OCI-LY7 (cell line): Measurements from ENCODE around the gene TEKTIP1. TPM values are rescaled to one million over a fixed set of nuclear protein-coding genes. Genes with fewer than 3 reads are reported as not detected.

Source experiments
- BruUV-seq: library from RNA; stranded (reverse); fragments of 400-500 nt; replicated peaks from 2 replicates; lab custom pipeline; 2021; lab: Mats Ljungman, UMichigan
- CTCF ChIA-PET: fragments of 300-600 bp; sonication (Branson Sonifier 250); formaldehyde crosslinking; loops from one replicate; lab custom pipeline; 2022; ENCODE audit warnings: antibody characterized with exemption; ENCODE audit not compliant: unreplicated experiment; lab: Charles Lee
- POLR2A ChIA-PET: fragments of 300-600 bp; sonication (Branson Sonifier 250); formaldehyde crosslinking; loops from one replicate; lab custom pipeline; 2022; ENCODE audit warnings: antibody characterized with exemption; lab: Charles Lee
- DNase-seq: peaks from one replicate; pipeline ENCODE4 v3.0.0-alpha.2; 2015; ENCODE audit warnings: low spot score
- H2AFZ ChIP-seq: fragments of 200-600 bp; sonication (generic), shearing (Covaris generic); 2 replicates; pipeline ENCODE4 v1.6.1; 2014; ENCODE audit warnings: mild to moderate bottlenecking, antibody characterized with exemption, low read length, moderate library complexity
- H3K27ac ChIP-seq: fragments of 200-600 bp; sonication (generic); 2 replicates; pipeline ENCODE4 v1.5.1; 2014; ENCODE audit warnings: mixed run types, low read depth, mild to moderate bottlenecking, moderate library complexity, low read length, inconsistent platforms; ENCODE audit not compliant: poor library complexity, severe bottlenecking
- H3K36me3 ChIP-seq: fragments of 200-600 bp; sonication (generic); 2 replicates; pipeline ENCODE4 v1.6.1; 2014; ENCODE audit warnings: mild to moderate bottlenecking, antibody characterized with exemption, low read length, moderate library complexity, mixed read lengths; ENCODE audit not compliant: insufficient read depth
- H3K4me1 ChIP-seq: fragments of 200-600 bp; sonication (generic); 2 replicates; pipeline ENCODE4 v1.5.1; 2014; ENCODE audit warnings: mild to moderate bottlenecking, low read length; ENCODE audit not compliant: insufficient read depth, poor library complexity, severe bottlenecking
- H3K4me2 ChIP-seq: fragments of 200-600 bp; sonication (generic); 2 replicates; pipeline ENCODE4 v1.6.1; 2014; ENCODE audit warnings: mild to moderate bottlenecking, low read length
- H3K4me3 ChIP-seq: fragments of 200-600 bp; sonication (generic); 2 replicates; pipeline ENCODE4 v1.5.1; 2014; ENCODE audit warnings: mild to moderate bottlenecking, low read depth, low read length; ENCODE audit not compliant: poor library complexity, severe bottlenecking
- H3K79me2 ChIP-seq: fragments of 200-600 bp; sonication (generic); 2 replicates; pipeline ENCODE4 v1.6.1; 2016; ENCODE audit warnings: low read depth, mild to moderate bottlenecking, low read length, moderate library complexity, mixed read lengths; ENCODE audit not compliant: insufficient read depth
- H3K9me2 ChIP-seq: fragments of 200-600 bp; sonication (generic); 2 replicates; pipeline ENCODE4 v1.6.1; 2016; ENCODE audit warnings: mild to moderate bottlenecking, low read length, mixed read lengths; ENCODE audit not compliant: insufficient read depth
- H3K9me3 ChIP-seq: fragments of 200-600 bp; sonication (generic); 2 replicates; pipeline ENCODE4 v1.6.1; 2014; ENCODE audit warnings: mild to moderate bottlenecking, mixed run types, low read length, mixed read lengths
- H4K20me1 ChIP-seq: fragments of 200-600 bp; sonication (generic); 2 replicates; pipeline ENCODE4 v1.6.1; 2014; ENCODE audit warnings: mild to moderate bottlenecking, antibody characterized with exemption, low read length, moderate library complexity, mixed read lengths; ENCODE audit not compliant: insufficient read depth
- CTCF ChIP-seq: fragments of 200-600 bp; sonication (generic); conservative IDR thresholded peaks from 2 replicates; pipeline ENCODE4 v1.5.1; 2014; ENCODE audit warnings: mild to moderate bottlenecking, antibody characterized with exemption, low read length, moderate library complexity, mixed read lengths
- EZH2phosphoT487 ChIP-seq: fragments of 200-600 bp; sonication (generic); IDR thresholded peaks from 2 replicates; pipeline ENCODE4 v1.6.1; 2018; ENCODE audit warnings: low read depth, borderline replicate concordance, mild to moderate bottlenecking, mixed run types, antibody characterized with exemption, low read length, moderate library complexity, mixed read lengths
- intact Hi-C: fragments of 100-400 bp; cut with micrococcal nuclease; formaldehyde crosslinking; loops from one replicate; pipeline ENCODE4 v1.10.0; 2022; ENCODE audit not compliant: unreplicated experiment
- total RNA-seq, 2 experiments: library from RNA; depleted of rRNA in 1 of 2; stranded (reverse); fragments of >200 nt in 1 of 2; shearing (Covaris generic) in 1 of 2; gene quantifications; 2 replicates each; pipeline ENCODE4 v1.2.3, GENCODE V29; 2014 to 2022

Gene TEKTIP1
- total RNA-seq, 2 experiments from 2014 or later = 0.44 to 7.0 TPM

GRCh38 chr19:3526507-3527237 is 12.3 kb upstream of the TEKTIP1 start:
- Histone ChIP-seq H3K79me2 (no peaks in the 10 kb centered on the region), H3K4me3 (no peak overlapping the region), H3K4me2 (no peak overlapping the region), H2AFZ (no peak overlapping the region), H3K9me3 (no peaks in the 10 kb centered on the region), H3K9me2 (no peaks in the 10 kb centered on the region), H3K27ac (no peak overlapping the region), H4K20me1 (no peaks in the 10 kb centered on the region), H3K4me1 (no peaks in the 10 kb centered on the region), H3K36me3 (peaks cover 49% of the 10 kb centered on the region)
- intact Hi-C loops = no loop called here
- TF ChIP-seq CTCF (peak; percentile 57), EZH2phosphoT487 (no peak)
- DNase-seq = no peak
- ChIA-PET CTCF (no interaction called here), POLR2A (no interaction called here)
- no TSS peak for BruUV-seq

GRCh38 chr19:3527238-3527910 is 11.6 kb upstream of the TEKTIP1 start:
- H3K36me3 ChIP-seq = peaks cover 50% of the 10 kb centered on the region
- H4K20me1 ChIP-seq = no peaks in the 10 kb centered on the region
- H3K9me2 ChIP-seq = no peaks in the 10 kb centered on the region
- no peaks in the 10 kb centered on the region for H3K4me1 ChIP-seq
- no peak overlapping the region for H2AFZ ChIP-seq
- no peak overlapping the region for H3K4me3 ChIP-seq
- no peak overlapping the region for H3K4me2 ChIP-seq
- H3K79me2 ChIP-seq = no peaks in the 10 kb centered on the region
- no peak for TF ChIP-seq EZH2phosphoT487
- no peak for TF ChIP-seq CTCF
- ChIA-PET CTCF (no interaction called here), POLR2A (no interaction called here)
- intact Hi-C loops = no loop called here
- no TSS peak for BruUV-seq
- no peak for DNase-seq
- no peak overlapping the region for H3K27ac ChIP-seq
- H3K9me3 ChIP-seq = no peaks in the 10 kb centered on the region

- no peaks in the 10 kb centered on the region for H3K79me2 ChIP-seq
- no peaks in the 10 kb centered on the region for H3K4me1 ChIP-seq
- H3K9me3 ChIP-seq = no peaks in the 10 kb centered on the region
- H3K27ac ChIP-seq = no peak overlapping the region
- no peak overlapping the region for H3K4me3 ChIP-seq
- no peak overlapping the region for H2AFZ ChIP-seq
- peaks cover 52% of the 10 kb centered on the region for H3K36me3 ChIP-seq
- TF ChIP-seq CTCF = no peak
- no peak for TF ChIP-seq EZH2phosphoT487
- BruUV-seq = no TSS peak
- no peak for DNase-seq
- POLR2A ChIA-PET = no interaction called here
- no peaks in the 10 kb centered on the region for H4K20me1 ChIP-seq
- CTCF ChIA-PET = no interaction called here
- no peaks in the 10 kb centered on the region for H3K9me2 ChIP-seq
- H3K4me2 ChIP-seq = no peak overlapping the region
- intact Hi-C loops = no loop called here
These were observed 10.9 kb upstream of the TEKTIP1 start for GRCh38 chr19:3528080-3528479.
